Neuronal stem cell (in vitro differentiated cells): ENCODE results near the gene NGEF.

Experiments used
- DNase-seq: peaks from one replicate; pipeline ENCODE4 v3.0.0-alpha.2; 2013; ENCODE audit warnings: low spot score
- H2AFZ ChIP-seq: one replicate; pipeline ENCODE4 v1.6.1; 2013; ENCODE audit warnings: mild to moderate bottlenecking, low read length, inconsistent platforms
- H2AK5ac ChIP-seq: 2 replicates; pipeline ENCODE4 v1.6.1; 2013; ENCODE audit warnings: low read depth, mild to moderate bottlenecking, inconsistent platforms, low read length, moderate library complexity, mixed read lengths
- H2BK120ac ChIP-seq: 2 replicates; pipeline ENCODE4 v1.6.1; 2013; ENCODE audit warnings: low read depth, mild to moderate bottlenecking, inconsistent platforms, low read length, moderate library complexity, mixed read lengths
- H2BK12ac ChIP-seq: one replicate; pipeline ENCODE4 v1.6.1; 2013; ENCODE audit warnings: low read length, inconsistent platforms
- H2BK15ac ChIP-seq: 2 replicates; pipeline ENCODE4 v1.6.1; 2013; ENCODE audit warnings: mild to moderate bottlenecking, low read length, inconsistent platforms, mixed read lengths
- H2BK5ac ChIP-seq: one replicate; pipeline ENCODE4 v1.6.1; 2013; ENCODE audit warnings: inconsistent platforms, mild to moderate bottlenecking, low read length, moderate library complexity
- H3K14ac ChIP-seq: one replicate; pipeline ENCODE4 v1.6.1; 2013; ENCODE audit warnings: low read length, inconsistent platforms
- H3K18ac ChIP-seq: 2 replicates; pipeline ENCODE4 v1.6.1; 2013; ENCODE audit warnings: low read length, inconsistent platforms
- H3K23ac ChIP-seq: 2 replicates; pipeline ENCODE4 v1.6.1; 2013; ENCODE audit warnings: low read depth, mild to moderate bottlenecking, mixed read lengths, low read length, inconsistent platforms; ENCODE audit not compliant: poor library complexity
- H3K27ac ChIP-seq: replicated peaks from 3 replicates; pipeline ENCODE4 v1.5.1; 2013; ENCODE audit warnings: low read length, inconsistent platforms
- H3K27me3 ChIP-seq, 3 experiments: 2 replicates each; pipeline ENCODE4 v1.6.1; 2013; ENCODE audit warnings: low read length in 3 of 3, mild to moderate bottlenecking in 2 of 3, inconsistent platforms in 1 of 3, low read depth in 1 of 3, mixed read lengths in 1 of 3, moderate library complexity in 1 of 3; ENCODE audit not compliant: control insufficient read depth in 3 of 3, insufficient read depth in 3 of 3
- H3K36me3 ChIP-seq, 2 donors: replicated peaks in 1 of 2; 2 replicates each; pipeline ENCODE4 v1.6.1; 2013; ENCODE audit warnings: low read length in 2 of 2; ENCODE audit not compliant: control insufficient read depth in 2 of 2, insufficient read depth in 2 of 2
- H3K4ac ChIP-seq: 2 replicates; pipeline ENCODE4 v1.6.1; 2013; ENCODE audit warnings: inconsistent platforms, mild to moderate bottlenecking, low read length, moderate library complexity
- H3K4me1 ChIP-seq, 2 donors: 1 replicate in 1 of 2; 2 replicates in 1 of 2; pipeline ENCODE4 v1.6.1; 2013; ENCODE audit warnings: low read length in 2 of 2, low read depth in 1 of 2; ENCODE audit not compliant: control insufficient read depth in 2 of 2, insufficient read depth in 1 of 2
- H3K4me2 ChIP-seq: one replicate; pipeline ENCODE4 v1.6.1; 2013; ENCODE audit warnings: mild to moderate bottlenecking, low read length, inconsistent platforms; ENCODE audit not compliant: insufficient read depth, poor library complexity, severe bottlenecking
- H3K4me3 ChIP-seq, 2 donors: 2 replicates each; pipeline ENCODE4 v1.5.1; 2013; ENCODE audit warnings: low read length in 2 of 2, mild to moderate bottlenecking in 2 of 2, inconsistent platforms in 1 of 2, moderate library complexity in 1 of 2
- H3K79me1 ChIP-seq: one replicate; pipeline ENCODE4 v1.6.1; 2013; ENCODE audit warnings: low read depth, mild to moderate bottlenecking, inconsistent platforms, low read length, moderate library complexity
- H3K9ac ChIP-seq: one replicate; pipeline ENCODE4 v1.6.1; 2013; ENCODE audit warnings: mild to moderate bottlenecking, low read depth, low read length, inconsistent platforms; ENCODE audit not compliant: poor library complexity
- H3K9me3 ChIP-seq, 2 donors: replicated peaks in 1 of 2; 2 replicates each; pipeline versions ENCODE3 to v1.6.1; 2013; ENCODE audit warnings: low read length in 2 of 2, mild to moderate bottlenecking in 2 of 2, inconsistent platforms in 1 of 2, low read depth in 1 of 2, mixed read lengths in 1 of 2, moderate library complexity in 1 of 2; ENCODE audit not compliant: control insufficient read depth in 2 of 2, insufficient read depth in 1 of 2
- H4K8ac ChIP-seq: one replicate; pipeline ENCODE4 v1.6.1; 2013; ENCODE audit warnings: low read depth, mild to moderate bottlenecking, inconsistent platforms, low read length, moderate library complexity
- H4K91ac ChIP-seq: one replicate; pipeline ENCODE4 v1.6.1; 2013; ENCODE audit warnings: low read length, low read depth, mild to moderate bottlenecking, inconsistent platforms; ENCODE audit not compliant: poor library complexity
- WGBS, 2 donors: extraction: QIAGEN DNeasy Blood & Tissue Kit; methylation state at CpG; one replicate each; pipeline ENCODE4 v1.1.7; 2013; ENCODE audit warnings: missing lambda C conversion rate in 2 of 2, mixed read lengths in 1 of 2; ENCODE audit not compliant: insufficient read length in 2 of 2, insufficient replicate concordance in 1 of 2; ENCODE audit errors: extremely low coverage in 2 of 2; 5-methylcytosine and 5-hydroxymethylcytosine counted together

The NGEF gene

DNA sequence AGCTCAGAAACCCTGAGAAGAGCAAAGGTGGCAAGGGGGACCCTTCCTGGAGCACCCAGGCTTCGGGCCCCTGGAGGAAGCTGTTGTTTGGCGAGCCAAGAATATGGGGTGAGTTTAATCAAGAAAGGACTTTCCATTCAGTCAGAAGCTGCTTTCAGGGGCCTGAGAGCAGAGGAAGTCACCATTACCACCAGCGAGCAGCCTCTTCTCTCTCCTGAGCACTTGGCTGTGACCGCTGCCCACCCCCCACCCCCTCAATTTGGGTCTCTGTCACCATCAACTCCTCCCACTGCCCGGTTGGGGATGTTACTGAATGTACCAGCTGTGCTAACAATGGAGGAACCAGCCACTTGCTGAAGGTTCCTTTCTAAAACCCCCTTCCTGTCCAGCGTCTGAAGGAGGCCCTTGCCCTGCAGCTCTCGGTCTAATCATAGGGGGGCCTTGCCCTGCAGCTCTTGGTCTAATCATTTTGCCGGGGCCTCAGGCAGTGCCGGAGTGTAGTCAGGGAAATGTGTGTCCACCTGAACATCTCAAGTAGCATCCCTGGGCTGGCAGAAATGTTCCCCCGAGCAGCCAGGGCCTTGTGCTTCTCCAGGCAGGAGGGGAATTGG lies 48.0 kb upstream of the NGEF start:
- Histone ChIP-seq H2BK5ac (no peak overlapping the region), H2BK12ac (no peak overlapping the region), H2AK5ac (no peak overlapping the region), H3K79me1 (no peaks in the 10 kb centered on the region), H2AFZ (peak overlapping the region; percentile 89), H3K27me3 (peaks cover 0 to 3% (median 0%) of the 10 kb centered on the region in 3 experiments), H3K23ac (no peak overlapping the region), H3K9ac (no peak overlapping the region), H3K27ac (no peak overlapping the region), H3K4me3 (no peak overlapping the region), H3K9me3 (no peaks in the 10 kb centered on the region), H4K91ac (no peak overlapping the region), H3K36me3 (no peaks in the 10 kb centered on the region), H3K4me2 (no peak overlapping the region), H4K8ac (no peak overlapping the region), H2BK120ac (no peak overlapping the region), H2BK15ac (no peak overlapping the region), H3K18ac (no peak overlapping the region), H3K14ac (no peak overlapping the region), H3K4ac (no peak overlapping the region), H3K4me1 (peaks cover 13 to 20% of the 10 kb centered on the region in 2 donors)
- WGBS, 2 donors, result no CpG with 5 or more reads among the region's 10 CpGs
- DNase-seq, result no peak

DNA sequence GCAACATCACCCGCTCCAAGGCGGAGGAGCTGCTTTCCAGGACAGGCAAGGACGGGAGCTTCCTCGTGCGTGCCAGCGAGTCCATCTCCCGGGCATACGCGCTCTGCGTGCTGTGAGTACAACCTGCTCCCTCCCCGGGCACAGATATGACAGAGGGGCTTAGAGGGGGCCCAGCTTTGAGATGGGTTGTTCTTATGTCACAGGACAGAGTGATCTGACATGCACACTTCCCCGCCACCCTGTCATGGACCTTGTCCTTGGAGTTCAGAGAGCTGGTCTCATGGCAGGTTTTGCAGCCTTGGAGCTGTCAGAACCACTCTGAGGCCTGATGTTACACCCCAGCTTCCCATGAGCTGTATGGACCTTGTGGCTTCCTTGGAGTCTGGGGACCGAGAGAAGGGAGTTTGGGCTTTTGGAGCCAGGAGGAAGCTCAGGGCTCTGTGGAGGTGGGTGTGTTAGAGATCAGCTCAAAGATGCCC lies 47.5 kb upstream of the NGEF start:
- Histone ChIP-seq H2BK5ac (no peak overlapping the region), H3K14ac (no peak overlapping the region), H2AK5ac (no peak overlapping the region), H3K27ac (no peak overlapping the region), H3K18ac (peak overlapping the region; percentile 70), H2BK15ac (no peak overlapping the region), H3K4me1 (peaks cover 13 to 20% of the 10 kb centered on the region in 2 donors), H3K23ac (no peak overlapping the region), H2BK120ac (no peak overlapping the region), H3K4me2 (no peak overlapping the region), H3K79me1 (no peaks in the 10 kb centered on the region), H3K36me3 (no peaks in the 10 kb centered on the region), H4K8ac (no peak overlapping the region), H4K91ac (no peak overlapping the region), H3K9ac (no peak overlapping the region), H3K4me3 (no peak overlapping the region), H2AFZ (peak overlapping the region; percentile 64), H3K9me3 (no peaks in the 10 kb centered on the region), H2BK12ac (no peak overlapping the region), H3K4ac (no peak overlapping the region), H3K27me3 (peaks cover 0 to 3% (median 0%) of the 10 kb centered on the region in 3 experiments)
- no peak for DNase-seq
- no CpG with 5 or more reads among the region's 13 CpGs for WGBS, 2 donors

GRCh38 chr2:233059797-233060500 lies 46.9 kb upstream of the NGEF start, which contains the start of gene INPP5D:
Gene INPP5D (plus strand): TSS chr2:233060342. CDS start chr2:233060479, 137 bp downstream.
- H3K79me1 ChIP-seq, result no peaks in the 10 kb centered on the region
- H4K91ac ChIP-seq, result no peak within 1 kb of the TSS
- H3K27me3 ChIP-seq, result peaks cover 0 to 3% (median 0%) of the 10 kb centered on the region in 3 experiments
- H3K4me3 ChIP-seq, result no peak within 1 kb of the TSS
- H2BK120ac ChIP-seq, result no peak within 1 kb of the TSS
- H3K9ac ChIP-seq, result no peak within 1 kb of the TSS
- H3K36me3 ChIP-seq, result no peaks in the 10 kb centered on the region
- no peak for DNase-seq
- H3K4ac ChIP-seq, result no peak within 1 kb of the TSS
- WGBS, 2 donors, result no CpG with 5 or more reads among the region's 26 CpGs
- H2BK12ac ChIP-seq, result no peak within 1 kb of the TSS
- no peak within 1 kb of the TSS for H3K27ac ChIP-seq
- H2BK5ac ChIP-seq, result no peak within 1 kb of the TSS
- H4K8ac ChIP-seq, result no peak within 1 kb of the TSS
- H3K4me1 ChIP-seq, result peaks cover 13 to 20% of the 10 kb centered on the region in 2 donors
- H2AK5ac ChIP-seq, result peak within 1 kb of the TSS; percentile 74
- no peaks in the 10 kb centered on the region for H3K9me3 ChIP-seq
- H3K14ac ChIP-seq, result no peak within 1 kb of the TSS
- H3K4me2 ChIP-seq, result no peak within 1 kb of the TSS
- H3K18ac ChIP-seq, result peak within 1 kb of the TSS; percentile 70
- peak within 1 kb of the TSS; percentile 32 for H2BK15ac ChIP-seq
- no peak within 1 kb of the TSS for H3K23ac ChIP-seq
- peak within 1 kb of the TSS; percentile 64 for H2AFZ ChIP-seq

GRCh38 chr2:233059547-233059796 lies 46.4 kb upstream of the NGEF start:
- H2BK5ac ChIP-seq, result no peak overlapping the region
- H3K23ac ChIP-seq, result no peak overlapping the region
- peak overlapping the region; percentile 74 for H2AK5ac ChIP-seq
- H3K4me2 ChIP-seq, result no peak overlapping the region
- H3K9ac ChIP-seq, result no peak overlapping the region
- H2BK12ac ChIP-seq, result no peak overlapping the region
- WGBS, 2 donors, result no CpG with 5 or more reads among the region's 7 CpGs
- H3K36me3 ChIP-seq, result no peaks in the 10 kb centered on the region
- no peak overlapping the region for H3K4me3 ChIP-seq
- H3K4ac ChIP-seq, result no peak overlapping the region
- peak overlapping the region; percentile 32 for H2BK15ac ChIP-seq
- no peak overlapping the region for H2BK120ac ChIP-seq
- no peak overlapping the region for H3K14ac ChIP-seq
- DNase-seq, result no peak
- peaks cover 0 to 3% (median 0%) of the 10 kb centered on the region in 3 experiments for H3K27me3 ChIP-seq
- H3K27ac ChIP-seq, result no peak overlapping the region
- H2AFZ ChIP-seq, result no peak overlapping the region
- H3K79me1 ChIP-seq, result no peaks in the 10 kb centered on the region
- H3K9me3 ChIP-seq, result no peaks in the 10 kb centered on the region
- peaks cover 13 to 20% of the 10 kb centered on the region in 2 donors for H3K4me1 ChIP-seq
- H4K8ac ChIP-seq, result no peak overlapping the region
- H4K91ac ChIP-seq, result no peak overlapping the region
- H3K18ac ChIP-seq, result no peak overlapping the region
